Mucosa of descending colon (tissue), 3 donors: ENCODE measurements around the gene MED14. TPM values are rescaled to one million over a fixed set of nuclear protein-coding genes. Genes with fewer than 3 reads are reported as not detected.
A peak's percentile ranks its signal among the peaks of the same experiment; 100 is the strongest.

ENCODE experiments used
- ATAC-seq: fragments of 200-7000 bp; cut with Tn5 transposase; one replicate; pipeline ENCODE4 v1.9.1; 2020; ENCODE audit warnings: mild to moderate bottlenecking, moderate library complexity
- DNase-seq, 3 donors: peaks; one replicate each; pipeline ENCODE4 v3.0.0-alpha.2; 2020
- H3K36me3 ChIP-seq: fragments of 200-600 bp; one replicate; pipeline ENCODE4 v1.8.0; 2021; ENCODE audit warnings: low read depth, mild to moderate bottlenecking
- H3K4me1 ChIP-seq: fragments of 200-600 bp; one replicate; pipeline ENCODE4 v1.8.0; 2021; ENCODE audit warnings: low read depth, mild to moderate bottlenecking
- H3K4me3 ChIP-seq: fragments of 200-600 bp; one replicate; pipeline ENCODE4 v1.8.0; 2021; ENCODE audit warnings: mild to moderate bottlenecking
- H3K9me3 ChIP-seq: fragments of 200-600 bp; one replicate; pipeline ENCODE4 v1.8.0; 2021; ENCODE audit warnings: mild to moderate bottlenecking
- CTCF ChIP-seq: fragments of 200-600 bp; IDR thresholded peaks from one replicate; pipeline ENCODE4 v1.8.0; 2022; ENCODE audit warnings: antibody characterized with exemption, mild to moderate bottlenecking
- intact Hi-C, 2 donors: fragments of 100-400 bp; cut with DNase I in 1 of 2; cut with micrococcal nuclease in 1 of 2; formaldehyde crosslinking; loops; one replicate each; pipeline versions ENCODE4 v1.11.0 to v1.11.1; 2022; cut with DNase I, micrococcal nuclease
- total RNA-seq, 3 donors: library from RNA; stranded (reverse); fragmentation: NEBNext Ultra II Directional in 2 of 3; extraction: Animal tissue kit (Norgen Biotek cat#: 25700) in 2 of 3; gene quantifications; one replicate each; pipeline versions ENCODE4 v1.2.1 to v1.2.4, GENCODE V29; 2021 to 2023
- donor health status: DM: no; HTN: no; CAD: no; lungs with moderate emphysema.
- donor health status: DM: no; HTN: no; CAD: no.
- donor health status: DM: no; HTN: yes; CAD: no.

Gene MED14
- total RNA-seq, 3 donors from 2014 or later, result 49.2 to 71.8 (median 57.1) TPM

GRCh38 chrX:40694802-40695201 is 40.5 kb downstream of the MED14 start:
- Histone ChIP-seq H3K4me1 (no peaks in the 10 kb centered on the region), H3K9me3 (no peaks in the 10 kb centered on the region), H3K4me3 (no peak overlapping the region), H3K36me3 (no peaks in the 10 kb centered on the region)
- ATAC-seq (no peak), DNase-seq (no peak)
- intact Hi-C loops, result no loop called here
- no peak for TF ChIP-seq CTCF

GRCh38 chrX:40688929-40689328 is 46.4 kb downstream of the MED14 start:
- no peaks in the 10 kb centered on the region for H3K4me1 ChIP-seq
- no peak for TF ChIP-seq CTCF
- no peak for ATAC-seq
- H3K4me3 ChIP-seq, result no peak overlapping the region
- H3K9me3 ChIP-seq, result no peaks in the 10 kb centered on the region
- intact Hi-C loops, result no loop called here
- DNase-seq, result no peak
- no peaks in the 10 kb centered on the region for H3K36me3 ChIP-seq

DNA sequence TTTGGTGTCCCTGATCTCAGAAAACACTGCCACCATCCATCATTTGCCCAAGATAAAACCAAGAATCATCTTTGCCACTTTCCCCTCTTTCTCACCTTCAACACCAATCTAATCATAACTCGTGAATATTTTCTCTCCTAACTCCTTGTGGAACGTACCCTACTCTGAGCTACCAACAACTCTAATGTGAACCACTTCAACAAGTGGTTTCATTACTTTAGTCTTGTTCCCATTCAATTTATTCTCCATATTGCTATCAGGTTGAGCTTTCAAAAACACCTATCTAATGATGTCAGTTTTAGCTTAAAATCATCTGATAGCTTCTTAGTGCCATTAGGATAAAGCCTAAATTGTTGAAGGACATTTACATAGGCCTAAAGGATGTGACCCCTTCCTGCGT is 48.2 kb downstream of the MED14 start:
- TF ChIP-seq CTCF, result no peak
- no peaks in the 10 kb centered on the region for H3K4me1 ChIP-seq
- intact Hi-C loops, result no loop called here
- DNase-seq (no peak), ATAC-seq (no peak)
- H3K9me3 ChIP-seq, result no peaks in the 10 kb centered on the region
- no peaks in the 10 kb centered on the region for H3K36me3 ChIP-seq
- no peak overlapping the region for H3K4me3 ChIP-seq

- no peak overlapping the region for H3K4me3 ChIP-seq
- H3K36me3 ChIP-seq, result no peaks in the 10 kb centered on the region
- TF ChIP-seq CTCF, result no peak
- peak in 1 of 3 donors; percentile 2 for DNase-seq
- no peak for ATAC-seq
- H3K9me3 ChIP-seq, result no peaks in the 10 kb centered on the region
- no peaks in the 10 kb centered on the region for H3K4me1 ChIP-seq
- intact Hi-C loops, result no loop called here
These were observed 49.9 kb downstream of the MED14 start for GRCh38 chrX:40685362-40685918.

DNA sequence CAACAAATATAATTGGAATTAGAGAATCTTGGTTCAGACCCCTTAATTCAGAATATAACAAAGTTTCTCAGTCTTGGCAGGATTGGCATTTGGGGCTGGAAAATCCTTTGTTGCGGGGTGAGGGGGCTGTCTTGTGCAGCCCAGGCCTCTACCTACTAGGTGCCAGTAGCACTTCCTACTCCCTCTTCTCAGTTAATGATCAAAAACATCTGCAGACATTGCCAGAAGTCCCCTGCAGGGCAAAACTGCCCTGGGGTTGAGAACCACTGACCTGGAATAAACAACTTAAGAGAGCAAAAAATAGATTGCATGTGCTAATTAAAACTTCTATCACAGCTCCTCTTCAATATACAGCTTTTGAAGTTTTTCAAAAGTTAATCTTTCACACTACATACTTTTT is 51.2 kb downstream of the MED14 start:
- ATAC-seq (no peak), DNase-seq (no peak)
- intact Hi-C loops, result no loop called here
- Histone ChIP-seq H3K4me1 (no peaks in the 10 kb centered on the region), H3K9me3 (no peaks in the 10 kb centered on the region), H3K4me3 (no peak overlapping the region), H3K36me3 (no peaks in the 10 kb centered on the region)
- TF ChIP-seq CTCF, result no peak

- no peak for DNase-seq
- TF ChIP-seq CTCF, result no peak
- Histone ChIP-seq H3K4me3 (no peak overlapping the region), H3K36me3 (no peaks in the 10 kb centered on the region), H3K4me1 (no peaks in the 10 kb centered on the region), H3K9me3 (no peaks in the 10 kb centered on the region)
- no peak for ATAC-seq
- intact Hi-C loops, result no loop called here
These were observed 52.1 kb downstream of the MED14 start for GRCh38 chrX:40683245-40683644.
